CD1c-positive myeloid dendritic cell (primary cell): ENCODE results near the gene CAMSAP3.
"Not testable (repeated sequence)": the region's sequence is repeated elsewhere in the genome, so short reads cannot be mapped to it uniquely, and the experiment has no call there.

Experiments
- DNase-seq: peaks from one replicate; pipeline ENCODE4 v3.0.0-alpha.2; 2016; ENCODE audit errors: extremely low spot score

Gene CAMSAP3

GRCh38 chr19:7632340-7633203 is 36.9 kb downstream of the CAMSAP3 start:
- DNase-seq, result no peak

GRCh38 chr19:7633698-7634097 is 38.0 kb downstream of the CAMSAP3 start, which contains the start of gene PCP2:
PCP2 (minus strand) TSS chr19:7633719; CDS start chr19:7633457, 262 bp downstream.
- no peak for DNase-seq

GRCh38 chr19:7635670-7636069 is 40.0 kb downstream of the CAMSAP3 start:
- no peak for DNase-seq

GRCh38 chr19:7636317-7636690 is 40.6 kb downstream of the CAMSAP3 start:
- no peak for DNase-seq

- peak; percentile 91 for DNase-seq
Observed at GRCh38 chr19:7636691-7637373, 41.2 kb downstream of the CAMSAP3 start, which contains the start of gene STXBP2. STXBP2 (plus strand) TSS chr19:7637110; CDS start chr19:7637150, 40 bp downstream.

GRCh38 chr19:7637374-7638256 is 42.0 kb downstream of the CAMSAP3 start:
- DNase-seq, result peak; percentile 72

- DNase-seq, result no peak
Observed at GRCh38 chr19:7638802-7639465, 43.3 kb downstream of the CAMSAP3 start.

GRCh38 chr19:7639863-7640348 is 44.2 kb downstream of the CAMSAP3 start:
- DNase-seq, result no peak

- no peak for DNase-seq
Observed at GRCh38 chr19:7640803-7641202, 45.1 kb downstream of the CAMSAP3 start.

- no peak for DNase-seq
Observed at GRCh38 chr19:7641290-7642276, 45.9 kb downstream of the CAMSAP3 start.

GRCh38 chr19:7642295-7643030 is 46.8 kb downstream of the CAMSAP3 start:
- DNase-seq, result no peak

GRCh38 chr19:7643031-7643415 is 47.4 kb downstream of the CAMSAP3 start:
- DNase-seq, result no peak

- DNase-seq, result not testable (repeated sequence)
Observed at GRCh38 chr19:7643629-7644549, 48.2 kb downstream of the CAMSAP3 start.

GRCh38 chr19:7644550-7644877 is 48.9 kb downstream of the CAMSAP3 start:
- no peak for DNase-seq

GRCh38 chr19:7645163-7645562 is 49.5 kb downstream of the CAMSAP3 start:
- DNase-seq, result peak; percentile 28

- DNase-seq, result no peak
Observed at GRCh38 chr19:7645656-7646425, 50.2 kb downstream of the CAMSAP3 start.

- DNase-seq, result no peak
Observed at GRCh38 chr19:7646426-7646700, 50.7 kb downstream of the CAMSAP3 start.

GRCh38 chr19:7647156-7647555 is 51.5 kb downstream of the CAMSAP3 start:
- no peak for DNase-seq
